Nephron progenitor cell (in vitro differentiated cells): ENCODE data around the gene SIPA1.
A peak's percentile ranks its signal among the peaks of the same experiment; 100 is the strongest.

Source experiments
- DNase-seq: peaks from one replicate; pipeline ENCODE4 v3.0.0; 2021
- H3K27ac Mint-ChIP-seq: 2 replicates; pipeline ENCODE4 v1.8.0; 2021; ENCODE audit warnings: mild to moderate bottlenecking, moderate library complexity, mixed read lengths
- H3K27me3 Mint-ChIP-seq: 2 replicates; pipeline ENCODE4 v1.8.0; 2021; ENCODE audit warnings: mild to moderate bottlenecking, low read depth, mixed read lengths; ENCODE audit not compliant: poor library complexity
- H3K36me3 Mint-ChIP-seq: 2 replicates; pipeline ENCODE4 v1.8.0; 2021; ENCODE audit warnings: low read depth, mixed read lengths
- H3K4me1 Mint-ChIP-seq: 2 replicates; pipeline ENCODE4 v1.8.0; 2021; ENCODE audit warnings: mixed read lengths
- H3K4me3 Mint-ChIP-seq: 2 replicates; pipeline ENCODE4 v1.8.0; 2021; ENCODE audit warnings: mild to moderate bottlenecking, moderate library complexity, mixed read lengths
- H3K9me3 Mint-ChIP-seq: 2 replicates; pipeline ENCODE4 v1.8.0; 2021; ENCODE audit warnings: mild to moderate bottlenecking, moderate library complexity, mixed read lengths
- CTCF ChIP-seq: fragments of 200-600 bp; sonication (generic); IDR thresholded peaks from 2 replicates; pipeline ENCODE4 v1.5.0; 2021; ENCODE audit warnings: antibody characterized with exemption

SIPA1 gene

GRCh38 chr11:65637794-65638419 lies at the start of gene SIPA1:
Gene SIPA1, plus strand, starts transcription at chr11:65638101. Its CDS starts 2,821 bp downstream, at chr11:65640922.
- no peaks in the 10 kb centered on the region for H3K9me3 Mint-ChIP-seq
- H3K4me3 Mint-ChIP-seq: peak within 1 kb of the TSS; percentile 79
- peak within 1 kb of the TSS; percentile 64 for H3K27ac Mint-ChIP-seq
- TF ChIP-seq CTCF: peak; percentile 38
- H3K4me1 Mint-ChIP-seq: peaks cover 30% of the 10 kb centered on the region
- peak; percentile 92 for DNase-seq
- no peaks in the 10 kb centered on the region for H3K27me3 Mint-ChIP-seq
- H3K36me3 Mint-ChIP-seq: peaks cover 4% of the 10 kb centered on the region

GRCh38 chr11:65588199-65589054 lies 49.5 kb upstream of the SIPA1 start:
- H3K27me3 Mint-ChIP-seq: peaks cover 50% of the 10 kb centered on the region
- peak overlapping the region; percentile 39 for H3K27ac Mint-ChIP-seq
- peak; percentile 43 for TF ChIP-seq CTCF
- H3K4me3 Mint-ChIP-seq: no peak overlapping the region
- no peaks in the 10 kb centered on the region for H3K9me3 Mint-ChIP-seq
- peaks cover 5% of the 10 kb centered on the region for H3K36me3 Mint-ChIP-seq
- DNase-seq: no peak
- peaks cover 70% of the 10 kb centered on the region for H3K4me1 Mint-ChIP-seq

- TF ChIP-seq CTCF: no peak
- peaks cover 71% of the 10 kb centered on the region for H3K4me1 Mint-ChIP-seq
- no peak for DNase-seq
- peaks cover 51% of the 10 kb centered on the region for H3K27me3 Mint-ChIP-seq
- no peak overlapping the region for H3K27ac Mint-ChIP-seq
- no peak overlapping the region for H3K4me3 Mint-ChIP-seq
- peaks cover 5% of the 10 kb centered on the region for H3K36me3 Mint-ChIP-seq
- H3K9me3 Mint-ChIP-seq: no peaks in the 10 kb centered on the region
Observed at GRCh38 chr11:65589444-65590239, 48.3 kb upstream of the SIPA1 start.

GRCh38 chr11:65590240-65590738 lies 47.6 kb upstream of the SIPA1 start:
- TF ChIP-seq CTCF: no peak
- peaks cover 74% of the 10 kb centered on the region for H3K4me1 Mint-ChIP-seq
- no peak overlapping the region for H3K27ac Mint-ChIP-seq
- no peaks in the 10 kb centered on the region for H3K9me3 Mint-ChIP-seq
- H3K36me3 Mint-ChIP-seq: peaks cover 5% of the 10 kb centered on the region
- H3K27me3 Mint-ChIP-seq: peaks cover 50% of the 10 kb centered on the region
- H3K4me3 Mint-ChIP-seq: no peak overlapping the region
- DNase-seq: no peak

GRCh38 chr11:65591939-65592857 lies 45.7 kb upstream of the SIPA1 start:
- H3K9me3 Mint-ChIP-seq: no peaks in the 10 kb centered on the region
- peak; percentile 72 for DNase-seq
- peaks cover 47% of the 10 kb centered on the region for H3K27me3 Mint-ChIP-seq
- no peak overlapping the region for H3K27ac Mint-ChIP-seq
- peak overlapping the region; percentile 59 for H3K4me3 Mint-ChIP-seq
- TF ChIP-seq CTCF: no peak
- H3K4me1 Mint-ChIP-seq: peaks cover 59% of the 10 kb centered on the region
- peaks cover 5% of the 10 kb centered on the region for H3K36me3 Mint-ChIP-seq
